GM10248 (cell line): ENCODE measurements around the gene GMDS.

Experiments used
- CTCF ChIA-PET: fragments of 300-600 bp; sonication (Branson Sonifier 250); formaldehyde crosslinking; extraction: SDS; loops from one replicate; lab custom pipeline; 2021; ENCODE audit warnings: antibody characterized with exemption; lab: Yijun Ruan, JAX
- POLR2A ChIA-PET: fragments of 350-650 bp; sonication (Branson Sonifier 250); formaldehyde crosslinking; extraction: SDS; loops from one replicate; lab custom pipeline; 2020; ENCODE audit warnings: antibody characterized with exemption; lab: Yijun Ruan, JAX
- DNase-seq: peaks from one replicate; pipeline ENCODE4 v3.0.0; 2012; ENCODE audit errors: extremely low spot score
- TF ChIP-seq, protein P1 (sequence below): IDR thresholded peaks from 2 replicates; pipeline ENCODE4 v1.5.1; 2012; ENCODE audit warnings: mild to moderate bottlenecking, low read depth; ENCODE audit errors: extremely low read depth, missing control alignments, control extremely low read depth

GMDS gene

GRCh38 chr6:1619098-1619672 is 626.2 kb downstream of the GMDS start:
- TF ChIP-seq, protein P1, sequence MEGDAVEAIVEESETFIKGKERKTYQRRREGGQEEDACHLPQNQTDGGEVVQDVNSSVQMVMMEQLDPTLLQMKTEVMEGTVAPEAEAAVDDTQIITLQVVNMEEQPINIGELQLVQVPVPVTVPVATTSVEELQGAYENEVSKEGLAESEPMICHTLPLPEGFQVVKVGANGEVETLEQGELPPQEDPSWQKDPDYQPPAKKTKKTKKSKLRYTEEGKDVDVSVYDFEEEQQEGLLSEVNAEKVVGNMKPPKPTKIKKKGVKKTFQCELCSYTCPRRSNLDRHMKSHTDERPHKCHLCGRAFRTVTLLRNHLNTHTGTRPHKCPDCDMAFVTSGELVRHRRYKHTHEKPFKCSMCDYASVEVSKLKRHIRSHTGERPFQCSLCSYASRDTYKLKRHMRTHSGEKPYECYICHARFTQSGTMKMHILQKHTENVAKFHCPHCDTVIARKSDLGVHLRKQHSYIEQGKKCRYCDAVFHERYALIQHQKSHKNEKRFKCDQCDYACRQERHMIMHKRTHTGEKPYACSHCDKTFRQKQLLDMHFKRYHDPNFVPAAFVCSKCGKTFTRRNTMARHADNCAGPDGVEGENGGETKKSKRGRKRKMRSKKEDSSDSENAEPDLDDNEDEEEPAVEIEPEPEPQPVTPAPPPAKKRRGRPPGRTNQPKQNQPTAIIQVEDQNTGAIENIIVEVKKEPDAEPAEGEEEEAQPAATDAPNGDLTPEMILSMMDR = no peak
- ChIA-PET POLR2A (no interaction called here), CTCF (interaction anchor here (2.0 kb wide), 1 partner anchor 485 kb away, joined by 5 read pairs; no protein-coding TSS in a partner anchor)
- no peak for DNase-seq

DNA sequence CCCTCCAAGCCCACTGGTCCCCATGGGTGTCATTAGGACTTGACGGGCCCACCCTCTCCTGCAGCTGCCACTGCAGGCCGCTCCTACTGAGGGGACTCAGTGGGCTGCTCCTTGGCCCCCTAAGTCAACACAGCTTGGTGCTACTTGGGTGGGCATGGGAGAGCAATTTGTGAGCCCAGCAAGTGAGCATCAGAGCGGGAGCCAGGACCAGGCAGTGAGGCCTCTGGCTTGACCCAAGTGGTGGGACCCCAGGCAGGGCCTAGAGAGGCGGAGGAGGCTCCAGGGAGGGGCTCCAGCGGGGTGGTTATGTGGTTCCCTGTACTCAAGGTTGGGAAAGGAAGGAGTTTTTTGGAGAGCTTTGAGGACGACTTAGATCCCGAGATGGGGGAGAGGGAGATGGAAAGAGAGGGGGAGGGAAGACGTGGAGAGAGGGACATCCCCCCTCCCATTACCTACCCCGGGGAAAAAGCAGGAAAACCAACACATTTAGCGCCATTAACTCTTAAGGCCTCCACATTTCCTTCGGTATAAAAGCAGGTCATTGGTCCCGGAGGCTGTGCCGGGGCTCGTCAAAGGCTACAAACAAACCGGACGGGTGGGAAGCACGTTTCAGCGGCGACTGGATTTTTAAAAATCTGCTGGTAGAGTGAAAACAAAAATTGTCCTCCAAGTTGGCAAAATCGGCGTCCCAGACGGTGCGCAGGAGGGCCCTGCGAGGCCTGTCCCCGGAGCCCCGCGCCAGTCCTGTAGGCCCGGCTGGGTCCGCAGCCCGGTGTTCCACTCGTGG is 626.9 kb downstream of the GMDS start:
- ChIA-PET CTCF (interaction anchor here (2.0 to 2.3 kb wide), 2 partner anchors 12 to 486 kb away, joined by 5 to 8 read pairs; no protein-coding TSS in a partner anchor), POLR2A (no interaction called here)
- DNase-seq = no peak
- TF ChIP-seq, protein P1 = no peak

GRCh38 chr6:1617466-1618310 is 627.7 kb downstream of the GMDS start:
- TF ChIP-seq, protein P1 = no peak
- ChIA-PET POLR2A (no interaction called here), CTCF (interaction anchor here (0.7 to 2.3 kb wide), 5 partner anchors 8 to 486 kb away, joined by 3 to 8 read pairs (median 3); no protein-coding TSS in a partner anchor)
- DNase-seq = no peak

GRCh38 chr6:1616701-1617463 is 628.5 kb downstream of the GMDS start:
- no peak for DNase-seq
- TF ChIP-seq, protein P1 = no peak
- ChIA-PET POLR2A (no interaction called here), CTCF (interaction anchor here (0.7 to 2.3 kb wide), 6 partner anchors 9 to 487 kb away, joined by 3 to 8 read pairs (median 3); no protein-coding TSS in a partner anchor)

GRCh38 chr6:1615853-1616420 is 629.5 kb downstream of the GMDS start:
- ChIA-PET CTCF (interaction anchor here (1.2 to 2.3 kb wide), 5 partner anchors 10 to 738 kb away, joined by 3 to 8 read pairs (median 5); no protein-coding TSS in a partner anchor), POLR2A (no interaction called here)
- TF ChIP-seq, protein P1 = no peak
- DNase-seq = no peak
